Spinal cord (tissue), 10 donors: ENCODE data around the gene PROCR. TPM values are rescaled to one million over a fixed set of nuclear protein-coding genes. Genes with fewer than 3 reads are reported as not detected.
"Not testable (repeated sequence)": the region's sequence is repeated elsewhere in the genome, so short reads cannot be mapped to it uniquely, and the experiment has no call there.

Experiments
- DNase-seq, 6 donors: peaks; one replicate each; pipeline versions ENCODE4 v3.0.0 to v3.0.0-alpha.2; 2013 to 2015; ENCODE audit warnings: low spot score in 6 of 6, low read depth in 4 of 6
- H3K27ac ChIP-seq: one replicate; pipeline ENCODE4 v1.5.1; 2013; ENCODE audit warnings: low read depth, low read length, control low read depth
- H3K27me3 ChIP-seq: one replicate; pipeline ENCODE4 v1.6.1; 2013; ENCODE audit warnings: low read length; ENCODE audit not compliant: control insufficient read depth, insufficient read depth
- H3K36me3 ChIP-seq: one replicate; pipeline ENCODE4 v1.6.1; 2013; ENCODE audit warnings: low read length; ENCODE audit not compliant: control insufficient read depth, insufficient read depth
- H3K4me1 ChIP-seq: one replicate; pipeline ENCODE4 v1.6.1; 2013; ENCODE audit warnings: low read length; ENCODE audit not compliant: control insufficient read depth, insufficient read depth
- H3K4me3 ChIP-seq: one replicate; pipeline ENCODE4 v1.5.1; 2013; ENCODE audit warnings: low read depth, low read length, control low read depth
- H3K9me3 ChIP-seq: one replicate; pipeline ENCODE4 v1.6.1; 2013; ENCODE audit warnings: low read length; ENCODE audit not compliant: control insufficient read depth, insufficient read depth
- WGBS: methylation state at CpG from one replicate; pipeline ENCODE4 v1.1.5; 2013; ENCODE audit warnings: missing lambda C conversion rate; ENCODE audit not compliant: insufficient coverage; 5-methylcytosine and 5-hydroxymethylcytosine counted together
- polyA plus RNA-seq, 2 donors: library from polyadenylated mRNA; unstranded; fragments of 120-200 nt; gene quantifications; one replicate each; pipeline ENCODE4 v1.2.1, GENCODE V29; 2013; ENCODE audit not compliant: insufficient read length in 2 of 2
- total RNA-seq, 2 donors: library from RNA; depleted of rRNA in 1 of 2; stranded (reverse); fragments of 120-200 nt in 1 of 2; fragments of >200 nt in 1 of 2; gene quantifications; one replicate each; pipeline versions ENCODE4 v1.2.3 to v1.2.4, GENCODE V29; 2013 to 2014
- donor health status: healthy.

The PROCR gene
- total and polyA plus RNA-seq, 4 donors: 16.3 to 50.3 (median 17.7) TPM

GRCh38 chr20:35190556-35190955, 18.7 kb downstream of the PROCR start:
- 81% methylated on average over 6 of the region's 6 CpGs for WGBS
- Histone ChIP-seq H3K27ac (no peak overlapping the region), H3K36me3 (no peaks in the 10 kb centered on the region), H3K27me3 (no peaks in the 10 kb centered on the region), H3K4me1 (no peaks in the 10 kb centered on the region), H3K4me3 (no peak overlapping the region), H3K9me3 (no peaks in the 10 kb centered on the region)
- no peak for DNase-seq

GRCh38 chr20:35191419-35192117, 19.7 kb downstream of the PROCR start:
- H3K4me1 ChIP-seq: no peaks in the 10 kb centered on the region
- H3K9me3 ChIP-seq: peaks cover 3% of the 10 kb centered on the region
- H3K4me3 ChIP-seq: no peak overlapping the region
- H3K36me3 ChIP-seq: no peaks in the 10 kb centered on the region
- H3K27me3 ChIP-seq: no peaks in the 10 kb centered on the region
- 67% methylated on average over 3 of the region's 5 CpGs for whole genome bisulfite sequencing
- DNase-seq: peak in 1 of 6 donors; percentile 53
- no peak overlapping the region for H3K27ac ChIP-seq

GRCh38 chr20:35192118-35192872, 20.4 kb downstream of the PROCR start:
- Histone ChIP-seq H3K4me3 (no peak overlapping the region), H3K27ac (no peak overlapping the region), H3K4me1 (no peaks in the 10 kb centered on the region), H3K9me3 (peaks cover 6% of the 10 kb centered on the region), H3K36me3 (no peaks in the 10 kb centered on the region), H3K27me3 (no peaks in the 10 kb centered on the region)
- DNase-seq: peak in 2 of 6 donors; percentile 17 to 49
- no CpG with 5 or more reads among the region's 9 CpGs for WGBS

- 90% methylated on average over 5 of the region's 9 CpGs for WGBS
- H3K27ac ChIP-seq, H3K4me3 ChIP-seq, H3K27me3 ChIP-seq, H3K9me3 ChIP-seq, H3K4me1 ChIP-seq, DNase-seq, H3K36me3 ChIP-seq: not testable (repeated sequence)
Measured at GRCh38 chr20:35193031-35193791, 21.3 kb downstream of the PROCR start.

GRCh38 chr20:35196313-35196712, 24.4 kb downstream of the PROCR start:
- Histone ChIP-seq H3K9me3 (peaks cover 12% of the 10 kb centered on the region), H3K27me3 (no peaks in the 10 kb centered on the region), H3K4me3 (no peak overlapping the region), H3K4me1 (no peaks in the 10 kb centered on the region), H3K36me3 (peaks cover 3% of the 10 kb centered on the region), H3K27ac (no peak overlapping the region)
- no peak for DNase-seq

- peaks cover 3% of the 10 kb centered on the region for H3K36me3 ChIP-seq
- H3K9me3 ChIP-seq: peaks cover 12% of the 10 kb centered on the region
- H3K4me1 ChIP-seq: no peaks in the 10 kb centered on the region
- no peaks in the 10 kb centered on the region for H3K27me3 ChIP-seq
- no peak overlapping the region for H3K27ac ChIP-seq
- no peak for DNase-seq
- no peak overlapping the region for H3K4me3 ChIP-seq
Measured at GRCh38 chr20:35199740-35200139, 27.9 kb downstream of the PROCR start.

GRCh38 chr20:35200267-35200666, 28.4 kb downstream of the PROCR start:
- Histone ChIP-seq H3K4me3 (no peak overlapping the region), H3K27me3 (no peaks in the 10 kb centered on the region), H3K4me1 (no peaks in the 10 kb centered on the region), H3K27ac (no peak overlapping the region), H3K9me3 (peaks cover 12% of the 10 kb centered on the region), H3K36me3 (peaks cover 3% of the 10 kb centered on the region)
- DNase-seq: no peak
- no CpG with 5 or more reads among the region's 1 CpG for WGBS

- 92% methylated on average over 4 of the region's 5 CpGs for WGBS
Measured at GRCh38 chr20:35201467-35201866, 29.6 kb downstream of the PROCR start.

GRCh38 chr20:35206802-35207201, 34.9 kb downstream of the PROCR start:
- no peaks in the 10 kb centered on the region for H3K9me3 ChIP-seq

More at GRCh38 chr20:35201467-35201866, 29.6 kb downstream of the PROCR start:
- not testable (repeated sequence) for H3K4me1 ChIP-seq, DNase-seq, H3K36me3 ChIP-seq, H3K4me3 ChIP-seq, H3K27me3 ChIP-seq, H3K27ac ChIP-seq
- H3K9me3 ChIP-seq: peaks cover 10% of the 10 kb centered on the region

More at GRCh38 chr20:35206802-35207201, 34.9 kb downstream of the PROCR start:
- no peaks in the 10 kb centered on the region for H3K27me3 ChIP-seq
- no peaks in the 10 kb centered on the region for H3K36me3 ChIP-seq
- H3K4me1 ChIP-seq: no peaks in the 10 kb centered on the region
- H3K27ac ChIP-seq: no peak overlapping the region
- DNase-seq: no peak
- WGBS: no CpG with 5 or more reads among the region's 1 CpG
- no peak overlapping the region for H3K4me3 ChIP-seq
